Body of pancreas (tissue), 4 donors: ENCODE results near the gene HS3ST6.
"Not testable (repeated sequence)": the region's sequence is repeated elsewhere in the genome, so short reads cannot be mapped to it uniquely, and the experiment has no call there.

Experiments
- POLR2A ChIP-seq, 3 donors: fragments of 450-650 bp; IDR thresholded peaks; one replicate each; pipeline ENCODE4 v1.6.1; 2016; ENCODE audit warnings: antibody characterized with exemption in 3 of 3, mild to moderate bottlenecking in 2 of 3
- TF ChIP-seq, protein P1 (sequence below), 7 experiments: fragments of 450-650 bp in 4 of 7; fragments of 200-600 bp in 3 of 7; sonication (generic) in 3 of 7; IDR thresholded peaks; one replicate each; pipeline ENCODE4 v1.5.1; 2016 to 2019; ENCODE audit warnings: antibody characterized with exemption in 7 of 7

DNA sequence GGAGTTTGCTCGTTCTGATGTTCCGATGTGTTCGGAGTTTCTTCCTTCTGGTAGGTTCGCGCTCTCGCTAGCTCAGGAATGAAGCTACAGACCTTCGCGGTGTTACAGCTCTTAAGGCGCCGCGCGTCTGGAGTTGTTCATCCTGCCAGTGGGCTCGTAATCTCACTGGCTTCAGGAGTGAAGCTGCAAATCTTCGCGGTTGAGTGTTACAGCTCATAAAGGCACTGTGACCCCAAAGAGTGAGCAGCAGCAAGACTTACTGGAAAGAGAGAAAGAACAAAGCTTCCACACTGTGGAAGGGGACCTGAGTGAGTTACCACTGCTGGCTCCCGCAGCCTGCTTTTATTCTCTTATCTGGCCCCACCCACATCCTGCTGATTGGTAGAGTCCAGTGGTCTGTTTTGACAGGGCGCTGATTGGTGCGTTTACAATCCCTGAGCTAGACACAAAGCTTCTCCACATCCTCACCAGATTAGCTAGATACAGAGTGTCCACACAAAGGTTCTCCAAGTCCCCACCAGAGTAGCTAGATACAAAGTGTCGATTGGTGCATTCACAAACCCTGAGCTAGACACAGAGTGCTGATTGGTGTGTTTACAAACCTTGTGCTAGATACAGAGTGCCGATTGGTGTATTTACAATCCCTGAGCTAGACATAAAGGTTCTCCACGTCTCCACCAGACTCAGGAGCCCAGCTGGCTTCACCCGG lies 39.4 kb upstream of the HS3ST6 start:
- TF ChIP-seq, protein P1, sequence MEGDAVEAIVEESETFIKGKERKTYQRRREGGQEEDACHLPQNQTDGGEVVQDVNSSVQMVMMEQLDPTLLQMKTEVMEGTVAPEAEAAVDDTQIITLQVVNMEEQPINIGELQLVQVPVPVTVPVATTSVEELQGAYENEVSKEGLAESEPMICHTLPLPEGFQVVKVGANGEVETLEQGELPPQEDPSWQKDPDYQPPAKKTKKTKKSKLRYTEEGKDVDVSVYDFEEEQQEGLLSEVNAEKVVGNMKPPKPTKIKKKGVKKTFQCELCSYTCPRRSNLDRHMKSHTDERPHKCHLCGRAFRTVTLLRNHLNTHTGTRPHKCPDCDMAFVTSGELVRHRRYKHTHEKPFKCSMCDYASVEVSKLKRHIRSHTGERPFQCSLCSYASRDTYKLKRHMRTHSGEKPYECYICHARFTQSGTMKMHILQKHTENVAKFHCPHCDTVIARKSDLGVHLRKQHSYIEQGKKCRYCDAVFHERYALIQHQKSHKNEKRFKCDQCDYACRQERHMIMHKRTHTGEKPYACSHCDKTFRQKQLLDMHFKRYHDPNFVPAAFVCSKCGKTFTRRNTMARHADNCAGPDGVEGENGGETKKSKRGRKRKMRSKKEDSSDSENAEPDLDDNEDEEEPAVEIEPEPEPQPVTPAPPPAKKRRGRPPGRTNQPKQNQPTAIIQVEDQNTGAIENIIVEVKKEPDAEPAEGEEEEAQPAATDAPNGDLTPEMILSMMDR (IDR thresholded peaks at IDR 0.05), result not testable (repeated sequence)
- not testable (repeated sequence) for TF ChIP-seq POLR2A (IDR thresholded peaks at IDR 0.05)
